H1 (cell line): ENCODE results near the gene DYNC2I2. TPM values are rescaled to one million over a fixed set of nuclear protein-coding genes. Genes with fewer than 3 reads are reported as not detected.

Source experiments
- BACH1 ChIP-seq: IDR thresholded peaks from 2 replicates; pipeline ENCODE4 v1.6.1; 2012; ENCODE audit warnings: low read length, improper control_type of control experiment
- CHD2 ChIP-seq: IDR thresholded peaks from 2 replicates; pipeline ENCODE4 v1.6.1; 2012; ENCODE audit warnings: low read length, improper control_type of control experiment
- GABPA ChIP-seq: IDR thresholded peaks from 2 replicates; pipeline ENCODE4 v1.6.1; 2011; ENCODE audit warnings: mild to moderate bottlenecking, low read length, moderate library complexity, borderline replicate concordance; ENCODE audit not compliant: insufficient read depth
- HDAC2 ChIP-seq, 2 experiments: fragments of 300-600 bp in 1 of 2; sonication (generic) in 1 of 2; IDR thresholded peaks; 2 replicates each; pipeline ENCODE4 v1.6.1; 2011 to 2012; ENCODE audit warnings: low read depth in 2 of 2, low read length in 2 of 2, mild to moderate bottlenecking in 2 of 2, moderate library complexity in 2 of 2, borderline replicate concordance in 1 of 2, inconsistent platforms in 1 of 2
- NANOG ChIP-seq: IDR thresholded peaks from 2 replicates; pipeline ENCODE4 v1.6.1; 2011; ENCODE audit warnings: low read length, low read depth, mild to moderate bottlenecking, inconsistent platforms; ENCODE audit not compliant: insufficient read depth, poor library complexity, severe bottlenecking
- SP4 ChIP-seq: IDR thresholded peaks from 2 replicates; pipeline ENCODE4 v1.6.1; 2012; ENCODE audit warnings: low read length, inconsistent platforms
- SUZ12 ChIP-seq: fragments of 200-600 bp; sonication (generic); IDR thresholded peaks from 2 replicates; pipeline ENCODE4 v1.6.1; 2012; ENCODE audit warnings: mild to moderate bottlenecking, inconsistent platforms, low read length, moderate library complexity, mixed read lengths
- polyA plus RNA-seq, 7 experiments: library from polyadenylated mRNA; depleted of rRNA in 3 of 7; stranded (reverse) in 5 of 7; unstranded in 2 of 7; fragments of >200 nt in 5 of 7; fragments of 200-250 nt in 2 of 7; gene quantifications; 1 replicate in 5 of 7; 2 replicates in 1 of 7; 4 replicates in 1 of 7; pipeline versions ENCODE4 v1.2.1 to v1.2.3, GENCODE V29; 2011 to 2013; ENCODE audit warnings: missing spikeins in 2 of 7, mixed read lengths in 2 of 7
- total RNA-seq: library from RNA; stranded (reverse); fragmentation: NEBNext Ultra II Directional; extraction: Animal tissue kit (Norgen Biotek cat#: 25700); gene quantifications from 2 replicates; pipeline ENCODE4 v1.2.1, GENCODE V29; 2021
- TF ChIP-seq, protein P1 (sequence below): IDR thresholded peaks from 2 replicates; pipeline ENCODE4 v1.6.1; 2011; ENCODE audit warnings: low read length, improper control_type of control experiment

DYNC2I2 gene
- total and polyA plus RNA-seq, 2 of the 8 experiments (the other 6 are each of a cell fraction or from before 2014, with no cell fraction given), result 58.0 to 78.5 TPM

DNA sequence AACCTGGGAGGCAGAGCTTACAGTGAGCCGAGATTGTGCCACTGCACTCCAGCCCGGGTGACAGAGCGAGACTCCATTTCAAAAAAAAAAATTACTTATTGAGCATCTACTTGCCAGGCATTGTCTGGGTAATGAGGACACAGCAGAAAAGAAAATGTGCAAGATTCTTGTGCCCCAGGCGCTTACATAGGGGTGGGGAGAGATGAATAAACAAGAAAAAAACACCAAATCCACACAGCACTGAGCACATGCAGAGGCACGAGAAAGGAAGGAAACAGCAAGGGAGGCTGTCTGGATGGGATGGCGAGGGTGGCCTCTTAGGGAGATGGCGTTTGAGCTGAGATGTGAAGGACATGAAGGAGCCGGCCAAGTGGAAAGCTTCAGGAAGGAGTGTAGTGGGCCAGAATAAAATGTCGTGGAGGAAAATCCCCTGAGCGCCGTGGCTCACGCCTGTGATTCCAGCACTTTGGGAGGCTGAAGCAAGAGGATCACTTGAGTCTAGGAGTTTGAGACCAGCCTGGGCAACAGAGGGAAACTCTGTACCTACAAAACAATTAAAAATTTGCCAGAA, 13.9 kb downstream of the DYNC2I2 start (continued):
- TF ChIP-seq NANOG (no peak), GABPA (no peak), BACH1 (no peak), CHD2 (no peak), HDAC2 (IDR thresholded peaks at IDR 0.05; ENCODE audit: borderline replicate concordance in 1 of 2, low read depth in 2 of 2, low read length in 2 of 2) (no peak), SP4 (no peak), SUZ12 (no peak)
- TF ChIP-seq, protein P1, sequence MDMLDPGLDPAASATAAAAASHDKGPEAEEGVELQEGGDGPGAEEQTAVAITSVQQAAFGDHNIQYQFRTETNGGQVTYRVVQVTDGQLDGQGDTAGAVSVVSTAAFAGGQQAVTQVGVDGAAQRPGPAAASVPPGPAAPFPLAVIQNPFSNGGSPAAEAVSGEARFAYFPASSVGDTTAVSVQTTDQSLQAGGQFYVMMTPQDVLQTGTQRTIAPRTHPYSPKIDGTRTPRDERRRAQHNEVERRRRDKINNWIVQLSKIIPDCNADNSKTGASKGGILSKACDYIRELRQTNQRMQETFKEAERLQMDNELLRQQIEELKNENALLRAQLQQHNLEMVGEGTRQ, result no peak
